RPMI8226 (cell line): ENCODE measurements around the gene S100A10.

ENCODE experiments used
- DNase-seq: peaks from one replicate; pipeline ENCODE4 v3.0.0-alpha.2; 2015

The S100A10 gene

GRCh38 chr1:151985768-151986167 lies 7.9 kb downstream of the S100A10 start:
- no peak for DNase-seq

GRCh38 chr1:151985270-151985669 lies 8.4 kb downstream of the S100A10 start:
- no peak for DNase-seq

GRCh38 chr1:151984313-151984956 lies 9.2 kb downstream of the S100A10 start:
- DNase-seq, result no peak

- DNase-seq, result no peak
Measured at GRCh38 chr1:151982300-151983005, 11.2 kb downstream of the S100A10 start.

GRCh38 chr1:151981178-151981525 lies 12.5 kb downstream of the S100A10 start:
- no peak for DNase-seq

GRCh38 chr1:151980287-151981177 lies 13.1 kb downstream of the S100A10 start:
- DNase-seq, result no peak

GRCh38 chr1:151978922-151979321 lies 14.7 kb downstream of the S100A10 start:
- DNase-seq, result no peak

GRCh38 chr1:151977662-151978230 lies 15.9 kb downstream of the S100A10 start:
- no peak for DNase-seq

GRCh38 chr1:151976858-151977257 lies 16.8 kb downstream of the S100A10 start:
- no peak for DNase-seq

- no peak for DNase-seq
Measured at GRCh38 chr1:151976015-151976343, 17.7 kb downstream of the S100A10 start.

GRCh38 chr1:151975311-151976014 lies 18.2 kb downstream of the S100A10 start:
- no peak for DNase-seq

- peak; percentile 50 for DNase-seq
Measured at GRCh38 chr1:151972542-151973248, 21.0 kb downstream of the S100A10 start.

- DNase-seq, result no peak
Measured at GRCh38 chr1:151970626-151971025, 23.0 kb downstream of the S100A10 start.

- DNase-seq, result no peak
Measured at GRCh38 chr1:151970128-151970527, 23.5 kb downstream of the S100A10 start.

- DNase-seq, result no peak
Measured at GRCh38 chr1:151968791-151969399, 24.8 kb downstream of the S100A10 start.

GRCh38 chr1:151968058-151968457 lies 25.6 kb downstream of the S100A10 start:
- peak; percentile 61 for DNase-seq

- no peak for DNase-seq
Measured at GRCh38 chr1:151967091-151967490, 26.6 kb downstream of the S100A10 start.

GRCh38 chr1:151966061-151966460 lies 27.6 kb downstream of the S100A10 start:
- DNase-seq, result no peak

GRCh38 chr1:151964510-151964909 lies 29.1 kb downstream of the S100A10 start:
- no peak for DNase-seq

GRCh38 chr1:151963288-151963687 lies 30.4 kb downstream of the S100A10 start:
- DNase-seq, result no peak

- no peak for DNase-seq
Measured at GRCh38 chr1:151961833-151962232, 31.8 kb downstream of the S100A10 start.
